GM12878 (cell line): Measurements from ENCODE around the gene ETV2. TPM values are rescaled to one million over a fixed set of nuclear protein-coding genes. Genes with fewer than 3 reads are reported as not detected.

Experiments
- BMI1 ChIP-seq: fragments of 450-650 bp; IDR thresholded peaks from 2 replicates; pipeline ENCODE4 v1.6.1; 2016; ENCODE audit warnings: mild to moderate bottlenecking, moderate library complexity, borderline replicate concordance
- CBX5 ChIP-seq: sonication (generic); IDR thresholded peaks from 2 replicates; pipeline ENCODE4 v1.6.1; 2016; ENCODE audit warnings: low read depth, moderate library complexity, mild to moderate bottlenecking, inconsistent platforms
- ESRRA ChIP-seq: IDR thresholded peaks from 2 replicates; pipeline ENCODE4 v1.6.1; 2012; ENCODE audit warnings: mild to moderate bottlenecking, low read length, improper control_type of control experiment
- FOXK2 ChIP-seq: fragments of 450-650 bp; IDR thresholded peaks from 2 replicates; pipeline ENCODE4 v1.6.1; 2017; ENCODE audit warnings: mild to moderate bottlenecking, moderate library complexity
- HDGF ChIP-seq: fragments of 450-650 bp; IDR thresholded peaks from 2 replicates; pipeline ENCODE4 v1.6.1; 2016; ENCODE audit warnings: antibody characterized with exemption
- KAT2A ChIP-seq: conservative IDR thresholded peaks from 2 replicates; pipeline ENCODE4 v1.6.1; 2011; ENCODE audit warnings: low read depth, low read length; ENCODE audit not compliant: control insufficient read depth
- KLF5 ChIP-seq: fragments of 450-650 bp; IDR thresholded peaks from 2 replicates; pipeline ENCODE4 v1.6.1; 2014; ENCODE audit warnings: mild to moderate bottlenecking; ENCODE audit not compliant: partially characterized antibody
- MEF2A ChIP-seq: IDR thresholded peaks from 2 replicates; pipeline ENCODE4 v1.6.1; 2011; ENCODE audit warnings: low read depth, mild to moderate bottlenecking, low read length, moderate library complexity; ENCODE audit not compliant: insufficient read depth
- MTA3 ChIP-seq: IDR thresholded peaks from 2 replicates; pipeline ENCODE4 v1.6.1; 2012; ENCODE audit warnings: low read length, inconsistent platforms, borderline replicate concordance
- NBN ChIP-seq: fragments of 450-650 bp; IDR thresholded peaks from 2 replicates; pipeline ENCODE4 v1.6.1; 2016
- NFIC ChIP-seq: IDR thresholded peaks from 2 replicates; pipeline ENCODE4 v1.6.1; 2012; ENCODE audit warnings: low read depth, mild to moderate bottlenecking, inconsistent platforms, low read length, moderate library complexity
- RB1 ChIP-seq: fragments of 450-650 bp; formaldehyde crosslinking; IDR thresholded peaks from 2 replicates; pipeline ENCODE4 v1.6.1; 2017; ENCODE audit warnings: mild to moderate bottlenecking, borderline replicate concordance
- SMARCA5 ChIP-seq: fragments of 450-650 bp; IDR thresholded peaks from 2 replicates; pipeline ENCODE4 v1.6.1; 2017; ENCODE audit warnings: mild to moderate bottlenecking
- SMC3 ChIP-seq: IDR thresholded peaks from 2 replicates; pipeline ENCODE4 v1.6.1; 2011; ENCODE audit warnings: low read length, improper control_type of control experiment, borderline replicate concordance
- STAT3 ChIP-seq: IDR thresholded peaks from 2 replicates; pipeline ENCODE4 v1.6.1; 2011; ENCODE audit warnings: low read depth, low read length, improper control_type of control experiment
- TAF1 ChIP-seq: IDR thresholded peaks from 2 replicates; pipeline ENCODE4 v1.6.1; 2011; ENCODE audit warnings: mild to moderate bottlenecking, low read depth, low read length, borderline replicate concordance
- TARDBP ChIP-seq: IDR thresholded peaks from 2 replicates; pipeline ENCODE4 v1.6.1; 2016; ENCODE audit warnings: borderline replicate concordance
- ZNF207 ChIP-seq: fragments of 450-650 bp; IDR thresholded peaks from 2 replicates; pipeline ENCODE4 v1.6.1; 2014; ENCODE audit warnings: antibody characterized with exemption, mild to moderate bottlenecking, borderline replicate concordance
- polyA plus RNA-seq, 11 experiments: library from polyadenylated mRNA; depleted of rRNA in 4 of 11; unstranded in 6 of 11; stranded (reverse) in 5 of 11; fragments of >200 nt; fragmentation: Nextera tagmentation in 4 of 11; fragmentation: Illumina TruSeq in 1 of 11; extraction: Ambion mirVana in 4 of 11; extraction: Trizol in 1 of 11; gene quantifications; 1 replicate in 1 of 11; 2 replicates in 10 of 11; pipeline versions ENCODE4 v1.2.1 to v1.2.3, GENCODE V29; 2011 to 2016; ENCODE audit warnings: inconsistent platforms in 2 of 11, missing spikeins in 2 of 11, low read depth in 1 of 11
- total RNA-seq, 4 experiments: library from RNA; depleted of rRNA in 3 of 4; stranded (reverse); fragments of >200 nt in 3 of 4; fragmentation: Illumina TruSeq in 1 of 4; extraction: Trizol in 1 of 4; gene quantifications; 2 replicates each; pipeline versions ENCODE4 v1.2.1 to v1.2.3, GENCODE V29; 2013 to 2021
- TF ChIP-seq, protein P1 (sequence below): IDR thresholded peaks from 2 replicates; pipeline ENCODE4 v1.6.1; 2011; ENCODE audit warnings: borderline replicate concordance, low read depth, mild to moderate bottlenecking, moderate library complexity, mixed read lengths, low read length; ENCODE audit not compliant: insufficient read depth; ENCODE audit errors: extremely low read length
- TF ChIP-seq, protein P2 (sequence below): fragments of 450-650 bp; IDR thresholded peaks from 2 replicates; pipeline ENCODE4 v1.6.1; 2017; ENCODE audit warnings: antibody characterized with exemption, mild to moderate bottlenecking, moderate library complexity
- TF ChIP-seq, protein P3 (sequence below): fragments of 450-650 bp; conservative IDR thresholded peaks from 2 replicates; pipeline ENCODE4 v1.6.1; 2017; ENCODE audit warnings: mild to moderate bottlenecking, moderate library complexity
- TF ChIP-seq, protein P4 (sequence below): fragments of 450-650 bp; IDR thresholded peaks from 2 replicates; pipeline ENCODE4 v1.6.1; 2017; ENCODE audit warnings: borderline replicate concordance
- TF ChIP-seq, protein P5 (sequence below): fragments of 450-650 bp; IDR thresholded peaks from 2 replicates; pipeline ENCODE4 v1.6.1; 2014; ENCODE audit warnings: mild to moderate bottlenecking

ETV2 gene
- total and polyA plus RNA-seq, 10 of the 15 experiments (the other 5 are each of a cell fraction or from before 2014, with no cell fraction given): 0.10 to 1.4 (median 0.54) TPM; not detected in 1

DNA sequence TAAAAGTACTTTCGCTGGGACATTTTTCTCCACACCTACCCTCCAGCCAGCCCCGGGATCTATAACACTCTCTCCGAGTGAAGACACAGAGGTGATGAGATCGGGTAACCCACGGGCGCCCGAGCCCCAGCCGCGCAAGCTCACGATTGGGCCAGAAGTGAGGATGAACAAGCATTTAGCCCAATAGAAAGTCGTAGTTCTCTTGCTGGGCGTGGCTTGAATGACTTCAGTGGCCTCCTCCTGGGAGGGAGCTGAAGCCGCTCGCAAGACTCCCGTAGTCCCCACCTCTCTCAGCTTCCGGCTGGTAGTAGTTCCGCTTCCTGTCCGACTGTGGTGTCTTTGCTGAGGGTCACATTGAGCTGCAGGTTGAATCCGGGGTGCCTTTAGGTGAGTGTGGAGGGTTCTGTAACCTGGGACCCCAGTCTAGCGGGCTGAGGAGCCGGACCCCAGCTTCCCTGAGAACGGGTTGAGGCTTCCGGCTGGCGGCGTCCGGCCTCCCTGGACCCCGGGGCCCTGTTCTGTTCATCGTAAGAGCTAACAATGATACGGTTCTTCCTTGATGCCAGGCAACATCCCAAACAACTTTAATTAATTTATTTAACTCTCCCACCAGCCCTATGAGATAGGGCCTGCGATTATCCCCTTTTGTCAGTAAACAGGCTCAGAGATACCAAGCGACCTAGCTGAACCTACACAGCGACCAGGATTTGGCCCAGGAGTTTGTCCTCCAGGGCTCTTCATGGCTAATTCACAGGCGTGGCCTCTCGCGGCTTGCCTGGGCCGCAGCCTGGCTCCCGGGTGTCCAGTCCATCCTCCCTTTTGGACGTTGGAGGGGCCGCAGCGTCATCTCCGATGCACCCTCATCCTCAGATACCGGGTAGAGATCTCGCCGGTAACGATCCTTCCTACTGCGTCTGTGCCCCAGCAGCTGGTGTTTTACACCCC, 6.7 kb downstream of the ETV2 start, which contains the start of gene COX6B1 (continued):
- TF ChIP-seq, protein P1, sequence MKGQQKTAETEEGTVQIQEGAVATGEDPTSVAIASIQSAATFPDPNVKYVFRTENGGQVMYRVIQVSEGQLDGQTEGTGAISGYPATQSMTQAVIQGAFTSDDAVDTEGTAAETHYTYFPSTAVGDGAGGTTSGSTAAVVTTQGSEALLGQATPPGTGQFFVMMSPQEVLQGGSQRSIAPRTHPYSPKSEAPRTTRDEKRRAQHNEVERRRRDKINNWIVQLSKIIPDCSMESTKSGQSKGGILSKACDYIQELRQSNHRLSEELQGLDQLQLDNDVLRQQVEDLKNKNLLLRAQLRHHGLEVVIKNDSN: no peak
- TF ChIP-seq STAT3 (no peak), MTA3 (no peak), SMARCA5 (no peak), TARDBP (no peak), RB1 (no peak), FOXK2 (no peak), HDGF (0 out of 2 replicates have a peak, but pooled peaks have one; percentile 36), ZNF207 (no peak), TAF1 (peak; percentile 84; the same call in 1 of the 2 replicates), NBN (0 out of 2 replicates have a peak, but pooled peaks have one; percentile 15), SMC3 (no peak), CBX5 (no peak), ESRRA (no peak), NFIC (no peak), KAT2A (no peak), BMI1 (no peak), MEF2A (no peak), KLF5 (no peak)
- TF ChIP-seq, protein P2, sequence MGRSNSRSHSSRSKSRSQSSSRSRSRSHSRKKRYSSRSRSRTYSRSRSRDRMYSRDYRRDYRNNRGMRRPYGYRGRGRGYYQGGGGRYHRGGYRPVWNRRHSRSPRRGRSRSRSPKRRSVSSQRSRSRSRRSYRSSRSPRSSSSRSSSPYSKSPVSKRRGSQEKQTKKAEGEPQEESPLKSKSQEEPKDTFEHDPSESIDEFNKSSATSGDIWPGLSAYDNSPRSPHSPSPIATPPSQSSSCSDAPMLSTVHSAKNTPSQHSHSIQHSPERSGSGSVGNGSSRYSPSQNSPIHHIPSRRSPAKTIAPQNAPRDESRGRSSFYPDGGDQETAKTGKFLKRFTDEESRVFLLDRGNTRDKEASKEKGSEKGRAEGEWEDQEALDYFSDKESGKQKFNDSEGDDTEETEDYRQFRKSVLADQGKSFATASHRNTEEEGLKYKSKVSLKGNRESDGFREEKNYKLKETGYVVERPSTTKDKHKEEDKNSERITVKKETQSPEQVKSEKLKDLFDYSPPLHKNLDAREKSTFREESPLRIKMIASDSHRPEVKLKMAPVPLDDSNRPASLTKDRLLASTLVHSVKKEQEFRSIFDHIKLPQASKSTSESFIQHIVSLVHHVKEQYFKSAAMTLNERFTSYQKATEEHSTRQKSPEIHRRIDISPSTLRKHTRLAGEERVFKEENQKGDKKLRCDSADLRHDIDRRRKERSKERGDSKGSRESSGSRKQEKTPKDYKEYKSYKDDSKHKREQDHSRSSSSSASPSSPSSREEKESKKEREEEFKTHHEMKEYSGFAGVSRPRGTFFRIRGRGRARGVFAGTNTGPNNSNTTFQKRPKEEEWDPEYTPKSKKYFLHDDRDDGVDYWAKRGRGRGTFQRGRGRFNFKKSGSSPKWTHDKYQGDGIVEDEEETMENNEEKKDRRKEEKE: no peak
- TF ChIP-seq, protein P3, sequence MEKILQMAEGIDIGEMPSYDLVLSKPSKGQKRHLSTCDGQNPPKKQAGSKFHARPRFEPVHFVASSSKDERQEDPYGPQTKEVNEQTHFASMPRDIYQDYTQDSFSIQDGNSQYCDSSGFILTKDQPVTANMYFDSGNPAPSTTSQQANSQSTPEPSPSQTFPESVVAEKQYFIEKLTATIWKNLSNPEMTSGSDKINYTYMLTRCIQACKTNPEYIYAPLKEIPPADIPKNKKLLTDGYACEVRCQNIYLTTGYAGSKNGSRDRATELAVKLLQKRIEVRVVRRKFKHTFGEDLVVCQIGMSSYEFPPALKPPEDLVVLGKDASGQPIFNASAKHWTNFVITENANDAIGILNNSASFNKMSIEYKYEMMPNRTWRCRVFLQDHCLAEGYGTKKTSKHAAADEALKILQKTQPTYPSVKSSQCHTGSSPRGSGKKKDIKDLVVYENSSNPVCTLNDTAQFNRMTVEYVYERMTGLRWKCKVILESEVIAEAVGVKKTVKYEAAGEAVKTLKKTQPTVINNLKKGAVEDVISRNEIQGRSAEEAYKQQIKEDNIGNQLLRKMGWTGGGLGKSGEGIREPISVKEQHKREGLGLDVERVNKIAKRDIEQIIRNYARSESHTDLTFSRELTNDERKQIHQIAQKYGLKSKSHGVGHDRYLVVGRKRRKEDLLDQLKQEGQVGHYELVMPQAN: peak; percentile 73
- TF ChIP-seq, protein P4, sequence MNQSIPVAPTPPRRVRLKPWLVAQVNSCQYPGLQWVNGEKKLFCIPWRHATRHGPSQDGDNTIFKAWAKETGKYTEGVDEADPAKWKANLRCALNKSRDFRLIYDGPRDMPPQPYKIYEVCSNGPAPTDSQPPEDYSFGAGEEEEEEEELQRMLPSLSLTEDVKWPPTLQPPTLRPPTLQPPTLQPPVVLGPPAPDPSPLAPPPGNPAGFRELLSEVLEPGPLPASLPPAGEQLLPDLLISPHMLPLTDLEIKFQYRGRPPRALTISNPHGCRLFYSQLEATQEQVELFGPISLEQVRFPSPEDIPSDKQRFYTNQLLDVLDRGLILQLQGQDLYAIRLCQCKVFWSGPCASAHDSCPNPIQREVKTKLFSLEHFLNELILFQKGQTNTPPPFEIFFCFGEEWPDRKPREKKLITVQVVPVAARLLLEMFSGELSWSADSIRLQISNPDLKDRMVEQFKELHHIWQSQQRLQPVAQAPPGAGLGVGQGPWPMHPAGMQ: no peak
- TF ChIP-seq, protein P5, sequence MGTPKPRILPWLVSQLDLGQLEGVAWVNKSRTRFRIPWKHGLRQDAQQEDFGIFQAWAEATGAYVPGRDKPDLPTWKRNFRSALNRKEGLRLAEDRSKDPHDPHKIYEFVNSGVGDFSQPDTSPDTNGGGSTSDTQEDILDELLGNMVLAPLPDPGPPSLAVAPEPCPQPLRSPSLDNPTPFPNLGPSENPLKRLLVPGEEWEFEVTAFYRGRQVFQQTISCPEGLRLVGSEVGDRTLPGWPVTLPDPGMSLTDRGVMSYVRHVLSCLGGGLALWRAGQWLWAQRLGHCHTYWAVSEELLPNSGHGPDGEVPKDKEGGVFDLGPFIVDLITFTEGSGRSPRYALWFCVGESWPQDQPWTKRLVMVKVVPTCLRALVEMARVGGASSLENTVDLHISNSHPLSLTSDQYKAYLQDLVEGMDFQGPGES: peak; percentile 80
